Muscle layer of duodenum (tissue), 2 donors: ENCODE data around the gene ATN1.
A peak's percentile ranks its signal among the peaks of the same experiment; 100 is the strongest.
"Not testable (repeated sequence)": the region's sequence is repeated elsewhere in the genome, so short reads cannot be mapped to it uniquely, and the experiment has no call there.

ENCODE experiments used
- H3K27ac ChIP-seq: one replicate; pipeline ENCODE4 v1.7.0; 2013; ENCODE audit warnings: mild to moderate bottlenecking, low read length
- H3K27me3 ChIP-seq: one replicate; pipeline ENCODE4 v1.7.0; 2013; ENCODE audit warnings: low read depth, mild to moderate bottlenecking, control low read depth, low read length
- H3K36me3 ChIP-seq, 2 donors: one replicate each; pipeline ENCODE4 v1.7.0; 2013; ENCODE audit warnings: low read length in 2 of 2, control low read depth in 1 of 2, mild to moderate bottlenecking in 1 of 2; ENCODE audit not compliant: insufficient read depth in 2 of 2, control insufficient read depth in 1 of 2
- H3K4me1 ChIP-seq, 2 donors: one replicate each; pipeline ENCODE4 v1.7.0; 2013; ENCODE audit warnings: low read length in 2 of 2, mild to moderate bottlenecking in 2 of 2, control low read depth in 1 of 2, moderate library complexity in 1 of 2; ENCODE audit not compliant: insufficient read depth in 2 of 2, control insufficient read depth in 1 of 2
- H3K4me3 ChIP-seq, 2 donors: one replicate each; pipeline ENCODE4 v1.7.0; 2013; ENCODE audit warnings: low read length in 2 of 2, low read depth in 1 of 2, mild to moderate bottlenecking in 1 of 2
- H3K9me3 ChIP-seq, 2 donors: one replicate each; pipeline ENCODE4 v1.7.0; 2013; ENCODE audit warnings: low read length in 2 of 2, control low read depth in 1 of 2, mild to moderate bottlenecking in 1 of 2; ENCODE audit not compliant: control insufficient read depth in 1 of 2
- donor health status: healthy.

Gene ATN1

GRCh38 chr12:6905414-6906040 lies 22.2 kb upstream of the ATN1 start:
- Histone ChIP-seq H3K36me3 (peaks cover 4 to 12% of the 10 kb centered on the region in 2 donors), H3K4me1 (peaks cover 5 to 6% of the 10 kb centered on the region in 2 donors), H3K9me3 (no peaks in the 10 kb centered on the region), H3K27ac (peak overlapping the region; percentile 92), H3K4me3 (peak overlapping the region; percentile 67 to 95), H3K27me3 (no peaks in the 10 kb centered on the region)

- not testable (repeated sequence) for H3K27ac ChIP-seq, H3K4me1 ChIP-seq, H3K9me3 ChIP-seq, H3K4me3 ChIP-seq, H3K27me3 ChIP-seq
- H3K36me3 ChIP-seq: peaks cover 4 to 12% of the 10 kb centered on the region in 2 donors
Observed at GRCh38 chr12:6908141-6908540, 19.6 kb upstream of the ATN1 start.

- peaks cover 0 to 6% of the 10 kb centered on the region in 2 donors for H3K4me1 ChIP-seq
- H3K27me3 ChIP-seq: no peaks in the 10 kb centered on the region
- H3K27ac ChIP-seq: no peak overlapping the region
- H3K36me3 ChIP-seq: peaks cover 4 to 12% of the 10 kb centered on the region in 2 donors
- no peaks in the 10 kb centered on the region for H3K9me3 ChIP-seq
- no peak overlapping the region for H3K4me3 ChIP-seq
Observed at GRCh38 chr12:6909421-6910145, 18.2 kb upstream of the ATN1 start.

GRCh38 chr12:6912164-6912935 lies 15.4 kb upstream of the ATN1 start:
- H3K4me3 ChIP-seq: no peak overlapping the region
- H3K27me3 ChIP-seq: no peaks in the 10 kb centered on the region
- peaks cover 0 to 12% of the 10 kb centered on the region in 2 donors for H3K4me1 ChIP-seq
- peaks cover 0 to 11% of the 10 kb centered on the region in 2 donors for H3K36me3 ChIP-seq
- H3K9me3 ChIP-seq: no peaks in the 10 kb centered on the region
- H3K27ac ChIP-seq: no peak overlapping the region

GRCh38 chr12:6914246-6914946 lies 13.4 kb upstream of the ATN1 start, which contains the start of gene ENO2:
ENO2 (plus strand) TSS chr12:6914580; CDS start chr12:6915833, 1,253 bp downstream.
- Histone ChIP-seq H3K27me3 (no peaks in the 10 kb centered on the region), H3K4me1 (peaks cover 0 to 12% of the 10 kb centered on the region in 2 donors), H3K27ac (peak within 1 kb of the TSS; percentile 16), H3K9me3 (no peaks in the 10 kb centered on the region), H3K4me3 (peak within 1 kb of the TSS; percentile 64 to 71), H3K36me3 (peaks cover 1 to 16% of the 10 kb centered on the region in 2 donors)

GRCh38 chr12:6914947-6915788 lies 12.6 kb upstream of the ATN1 start:
- Histone ChIP-seq H3K27me3 (no peaks in the 10 kb centered on the region), H3K27ac (peak overlapping the region; percentile 16)

GRCh38 chr12:6915789-6916285 lies 11.9 kb upstream of the ATN1 start:
- Histone ChIP-seq H3K27ac (no peak overlapping the region), H3K27me3 (no peaks in the 10 kb centered on the region), H3K9me3 (no peaks in the 10 kb centered on the region), H3K4me1 (peaks cover 0 to 12% of the 10 kb centered on the region in 2 donors), H3K4me3 (peak overlapping the region in 1 of 2 donors; percentile 71), H3K36me3 (peaks cover 4 to 23% of the 10 kb centered on the region in 2 donors)

More at GRCh38 chr12:6914947-6915788, 12.6 kb upstream of the ATN1 start:
- Histone ChIP-seq H3K4me3 (peak overlapping the region; percentile 64 to 71), H3K9me3 (no peaks in the 10 kb centered on the region), H3K4me1 (peaks cover 0 to 12% of the 10 kb centered on the region in 2 donors), H3K36me3 (peaks cover 4 to 23% of the 10 kb centered on the region in 2 donors)

- H3K4me1 ChIP-seq: peaks cover 0 to 12% of the 10 kb centered on the region in 2 donors
- no peaks in the 10 kb centered on the region for H3K27me3 ChIP-seq
- peaks cover 4 to 27% of the 10 kb centered on the region in 2 donors for H3K36me3 ChIP-seq
- H3K9me3 ChIP-seq: no peaks in the 10 kb centered on the region
- no peak overlapping the region for H3K4me3 ChIP-seq
- H3K27ac ChIP-seq: no peak overlapping the region
Observed at GRCh38 chr12:6916426-6917200, 11.1 kb upstream of the ATN1 start.

- Histone ChIP-seq H3K27me3 (no peaks in the 10 kb centered on the region), H3K9me3 (no peaks in the 10 kb centered on the region), H3K27ac (no peak overlapping the region), H3K36me3 (peaks cover 4 to 37% of the 10 kb centered on the region in 2 donors), H3K4me1 (peaks cover 0 to 12% of the 10 kb centered on the region in 2 donors), H3K4me3 (no peak overlapping the region)
Observed at GRCh38 chr12:6917491-6918231, 10.1 kb upstream of the ATN1 start.
